Choroid plexus epithelial cell (primary cell): ENCODE results near the gene AMMECR1.

ENCODE experiments used
- DNase-seq: peaks from one replicate; pipeline ENCODE4 v3.0.0-alpha.2; 2010; ENCODE audit warnings: low read depth
- H3K4me3 ChIP-seq: 2 replicates; pipeline ENCODE4 v1.5.1; 2011; ENCODE audit warnings: low read depth, mild to moderate bottlenecking, control low read depth, low read length, moderate library complexity
- CTCF ChIP-seq: conservative IDR thresholded peaks from 2 replicates; pipeline ENCODE4 v1.5.1; 2011; ENCODE audit warnings: low read depth, mild to moderate bottlenecking, control low read depth, inconsistent platforms, low read length, moderate library complexity

The AMMECR1 gene

GRCh38 chrX:110311437-110312230, 6.3 kb downstream of the AMMECR1 start:
- DNase-seq = no peak
- TF ChIP-seq CTCF = no peak
- H3K4me3 ChIP-seq = no peak overlapping the region

- no peak for TF ChIP-seq CTCF
- no peak for DNase-seq
- no peak overlapping the region for H3K4me3 ChIP-seq
These were observed 7.0 kb downstream of the AMMECR1 start for GRCh38 chrX:110310896-110311295.

GRCh38 chrX:110310000-110310790, 7.7 kb downstream of the AMMECR1 start:
- H3K4me3 ChIP-seq = no peak overlapping the region
- TF ChIP-seq CTCF = no peak
- DNase-seq = peak; percentile 32

GRCh38 chrX:110308220-110308619, 9.7 kb downstream of the AMMECR1 start:
- TF ChIP-seq CTCF = no peak
- no peak overlapping the region for H3K4me3 ChIP-seq
- DNase-seq = no peak

- no peak for TF ChIP-seq CTCF
- no peak for DNase-seq
- H3K4me3 ChIP-seq = no peak overlapping the region
These were observed 13.0 kb downstream of the AMMECR1 start for GRCh38 chrX:110304884-110305283.

- DNase-seq = no peak
- no peak for TF ChIP-seq CTCF
- no peak overlapping the region for H3K4me3 ChIP-seq
These were observed 13.5 kb downstream of the AMMECR1 start for GRCh38 chrX:110304371-110304770.
